Loucy (cell line): ENCODE measurements around the gene DGKI.

Source experiments
- CTCF ChIP-seq: fragments of 200-600 bp; sonication (generic); conservative IDR thresholded peaks from 2 replicates; pipeline ENCODE4 v1.5.1; 2014; ENCODE audit warnings: mild to moderate bottlenecking, antibody characterized with exemption, low read length
- EZH2phosphoT487 ChIP-seq: fragments of 200-600 bp; IDR thresholded peaks from 2 replicates; pipeline ENCODE4 v1.6.1; 2018; ENCODE audit warnings: antibody characterized with exemption, mild to moderate bottlenecking, moderate library complexity, borderline replicate concordance

GRCh38 chr7:137625197-137625596, 221.6 kb downstream of the DGKI start:
- TF ChIP-seq CTCF: no peak
- no peak for TF ChIP-seq EZH2phosphoT487
